GM18909 (cell line): Measurements from ENCODE around the gene AFF1.
"Not testable (repeated sequence)": the region's sequence is repeated elsewhere in the genome, so short reads cannot be mapped to it uniquely, and the experiment has no call there.

Source experiments
- ATAC-seq: cut with Tn5 transposase; IDR thresholded peaks from one replicate; pipeline ENCODE4 v1.9.1; 2021; ENCODE audit warnings: mild to moderate bottlenecking; ENCODE audit not compliant: unreplicated experiment, poor library complexity

The AFF1 gene

DNA sequence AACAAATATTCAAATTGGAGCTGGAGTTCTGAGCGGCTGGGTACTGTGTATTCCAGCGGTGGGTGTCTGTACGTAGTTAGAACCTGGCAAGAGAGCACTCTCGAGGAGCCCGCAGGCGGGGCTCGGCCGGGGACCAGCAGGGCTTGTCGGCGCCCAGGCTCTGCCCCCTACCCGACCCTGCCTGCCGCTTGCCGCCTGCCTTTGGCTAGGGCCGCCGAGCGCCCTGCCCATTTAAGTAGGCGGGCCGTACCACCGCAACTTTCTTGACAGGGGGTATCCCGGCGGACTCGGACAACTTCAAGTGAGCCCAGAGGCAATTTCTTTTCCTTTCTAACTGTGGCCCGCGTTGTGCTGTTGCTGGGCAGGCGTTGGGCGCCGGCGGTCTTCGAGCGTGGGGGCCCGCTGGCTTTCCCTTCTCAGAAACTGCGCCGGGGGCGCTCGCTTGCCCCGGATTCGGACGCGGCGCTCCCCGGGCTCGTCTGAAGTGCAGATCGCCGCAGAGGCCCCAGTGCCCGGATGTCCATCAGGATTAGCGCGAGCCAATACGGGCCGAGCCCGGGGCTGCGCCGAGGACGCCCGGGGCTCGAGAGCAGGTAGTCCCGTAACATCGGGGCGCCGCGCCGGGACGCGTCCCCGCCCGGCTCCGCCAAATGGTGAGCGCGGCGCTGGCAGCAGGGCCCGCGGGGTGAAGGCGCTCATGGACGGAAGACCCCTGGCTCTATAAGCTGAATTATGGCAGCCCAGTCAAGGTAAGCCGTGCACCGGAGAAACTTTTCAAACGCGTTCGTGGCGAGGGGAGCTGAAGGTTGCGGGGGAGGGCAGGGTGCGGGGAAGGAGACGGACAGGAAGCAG lies 72.1 kb downstream of the AFF1 start:
- ATAC-seq: peak; percentile 79

DNA sequence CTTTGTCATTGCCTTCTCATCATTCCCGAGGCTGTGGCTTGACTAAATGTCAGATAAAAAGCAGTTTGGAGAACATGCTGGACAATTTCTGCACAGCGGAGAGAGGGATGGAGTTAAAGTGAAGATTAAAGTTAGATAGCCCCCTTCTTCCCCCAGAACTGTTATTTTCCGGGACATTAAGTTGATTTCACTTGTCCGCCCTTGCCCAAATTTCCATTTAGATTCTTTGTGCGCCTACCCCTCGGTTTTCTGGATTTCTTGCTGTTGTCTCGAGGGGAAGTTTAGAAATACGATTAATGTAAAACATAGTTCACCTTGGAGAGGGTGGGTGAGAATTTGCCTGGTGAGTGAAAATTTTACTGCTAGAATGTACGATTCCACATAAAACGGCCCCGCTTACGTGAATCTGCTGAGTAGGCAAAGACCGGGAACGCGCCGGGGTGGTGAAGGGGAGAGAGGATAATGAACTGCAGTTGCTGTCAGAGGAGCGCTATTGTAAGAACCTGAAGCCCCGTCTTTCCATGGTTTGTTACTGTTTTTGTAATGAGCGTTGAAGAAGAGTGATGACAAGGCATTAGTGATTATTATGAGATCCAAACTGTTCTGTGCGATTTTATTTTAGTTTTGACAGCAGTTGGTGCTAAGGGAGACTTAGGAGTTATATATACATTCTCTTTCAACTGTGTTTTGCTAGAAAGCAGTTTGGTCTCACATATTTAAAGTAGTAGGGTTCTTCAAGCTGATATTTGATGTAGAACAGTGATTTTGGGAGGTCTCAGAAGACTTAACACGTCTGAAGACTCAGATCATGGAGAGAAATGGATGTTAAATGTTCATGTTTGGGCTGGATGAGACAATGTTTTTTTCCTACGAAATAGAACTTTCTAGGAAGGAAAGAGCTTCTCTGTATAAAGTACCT lies 73.0 kb downstream of the AFF1 start:
- no peak for ATAC-seq

DNA sequence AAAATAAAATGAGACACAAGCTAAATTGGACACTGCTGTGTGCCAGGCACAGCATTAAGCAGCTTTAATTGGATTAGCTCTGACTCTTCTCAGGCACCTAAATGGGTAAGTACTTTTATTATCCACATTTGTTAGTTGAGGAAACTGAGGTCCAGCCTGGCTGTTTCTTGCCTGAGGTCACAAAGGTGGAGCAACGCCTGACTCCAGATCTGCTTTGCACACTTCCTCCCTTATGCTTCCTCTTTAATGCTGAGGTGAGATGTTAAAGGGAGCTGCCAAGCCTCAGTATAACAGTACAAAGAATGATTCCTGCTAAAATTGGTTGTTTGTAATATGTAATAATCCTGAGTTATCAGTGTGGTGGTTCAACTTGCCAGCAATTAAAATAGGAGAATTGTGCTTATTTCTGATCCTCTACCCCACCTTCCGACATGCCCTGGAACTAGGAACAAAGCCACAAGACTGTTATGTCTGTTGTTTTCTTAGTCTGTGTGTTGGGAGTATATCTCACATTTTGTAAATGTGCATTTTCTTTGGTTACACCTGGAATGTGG lies 74.4 kb downstream of the AFF1 start:
- no peak for ATAC-seq

DNA sequence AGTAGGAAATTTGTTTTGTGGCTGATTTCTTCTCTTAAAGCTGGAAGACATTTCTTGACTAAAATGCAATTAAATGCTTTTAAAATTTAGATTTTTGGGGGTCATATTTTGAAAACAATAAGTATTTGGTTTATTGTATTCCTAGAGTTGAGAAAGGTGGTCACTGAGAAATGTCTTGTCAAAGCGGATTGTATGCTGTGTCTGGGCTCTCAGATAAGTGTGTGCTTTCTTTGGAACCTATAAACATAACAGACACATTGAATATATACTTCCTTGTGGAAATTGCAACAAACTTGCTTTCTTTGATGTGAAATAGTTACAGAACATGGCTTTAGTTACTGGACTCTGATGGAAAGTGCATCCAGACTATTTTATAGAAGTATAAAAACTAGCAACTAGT lies 75.4 kb downstream of the AFF1 start:
- no peak for ATAC-seq

DNA sequence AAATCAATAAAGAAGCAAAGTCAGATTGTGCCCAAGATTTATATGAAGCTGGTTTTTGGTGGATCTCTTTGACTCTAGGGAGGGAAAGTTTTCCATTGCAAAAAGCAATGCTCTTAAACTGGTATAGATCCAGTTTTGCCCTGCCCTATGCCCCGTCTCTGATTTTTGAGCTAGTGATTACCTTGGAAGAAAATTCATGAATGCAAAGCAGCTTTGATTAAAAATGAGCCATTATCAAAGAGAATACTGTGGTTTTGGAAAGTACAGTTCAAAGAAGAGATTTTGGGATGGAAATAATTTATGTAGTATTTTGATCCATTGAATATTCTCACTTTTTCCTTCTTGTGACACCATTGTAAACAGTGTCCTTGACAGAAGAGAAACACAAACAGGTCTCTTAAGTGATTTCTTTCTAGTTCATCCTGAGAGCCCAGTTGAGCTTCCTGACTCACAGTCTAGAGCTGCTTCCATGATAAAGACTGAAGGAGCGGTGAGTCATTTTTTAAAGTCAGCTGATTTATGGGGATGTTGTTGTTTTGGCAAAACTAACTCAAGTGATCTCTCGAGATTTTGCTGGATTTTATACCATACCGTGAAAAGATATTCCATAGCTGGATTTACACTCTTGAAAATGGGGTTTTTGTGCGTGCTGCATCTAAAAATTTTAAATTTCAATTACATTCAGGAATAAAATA lies 76.7 kb downstream of the AFF1 start:
- ATAC-seq: no peak

DNA sequence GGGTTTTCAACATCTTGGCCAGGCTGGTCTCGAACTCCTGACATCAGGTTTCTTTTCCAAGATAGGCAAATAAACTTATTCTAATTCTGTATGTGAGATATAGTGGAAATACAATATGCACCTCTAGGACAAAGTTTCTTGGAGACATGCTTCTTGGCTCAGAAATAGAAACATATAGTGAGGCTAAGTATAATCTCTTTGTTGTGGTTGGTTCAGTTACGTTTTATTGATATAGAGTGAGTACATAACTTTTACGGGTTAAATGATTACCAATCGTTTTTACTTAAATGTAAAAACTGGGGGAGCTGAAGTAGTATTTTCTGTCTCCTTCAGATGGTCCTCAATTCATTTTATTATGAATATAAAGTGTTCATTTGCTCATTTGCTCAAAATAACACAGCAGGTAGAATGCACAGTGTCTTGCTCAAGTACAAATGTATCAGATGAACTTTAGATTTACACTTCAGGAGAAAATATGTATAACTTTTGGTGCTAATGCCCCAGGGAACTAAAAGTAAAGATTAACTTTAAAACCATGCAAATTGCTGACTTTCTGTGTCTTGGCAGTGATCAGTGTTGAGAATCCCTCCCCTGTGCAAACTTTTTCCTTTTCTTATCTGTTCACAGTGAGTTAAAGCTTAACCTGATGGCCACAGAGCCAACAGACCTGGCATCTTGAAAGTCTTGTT lies 77.6 kb downstream of the AFF1 start:
- ATAC-seq: peak; percentile 81

DNA sequence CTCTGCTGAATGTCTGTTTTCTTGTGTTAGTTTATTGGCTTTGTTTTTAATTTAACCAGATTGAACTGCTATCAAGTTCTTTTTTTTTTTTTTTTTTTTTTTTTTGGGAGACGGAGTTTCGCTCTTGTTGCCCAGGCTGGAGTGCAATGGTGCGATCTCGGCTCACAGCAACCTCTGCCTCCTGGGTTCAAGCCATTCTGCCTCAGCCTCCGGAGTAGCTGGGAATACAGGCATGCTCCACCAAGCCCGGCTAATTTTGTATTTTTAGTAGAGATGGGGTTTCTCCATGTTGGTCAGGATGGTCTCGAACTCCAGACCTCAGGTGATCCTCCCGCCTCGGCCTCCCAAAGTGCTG lies 78.1 kb downstream of the AFF1 start:
- ATAC-seq: not testable (repeated sequence)

DNA sequence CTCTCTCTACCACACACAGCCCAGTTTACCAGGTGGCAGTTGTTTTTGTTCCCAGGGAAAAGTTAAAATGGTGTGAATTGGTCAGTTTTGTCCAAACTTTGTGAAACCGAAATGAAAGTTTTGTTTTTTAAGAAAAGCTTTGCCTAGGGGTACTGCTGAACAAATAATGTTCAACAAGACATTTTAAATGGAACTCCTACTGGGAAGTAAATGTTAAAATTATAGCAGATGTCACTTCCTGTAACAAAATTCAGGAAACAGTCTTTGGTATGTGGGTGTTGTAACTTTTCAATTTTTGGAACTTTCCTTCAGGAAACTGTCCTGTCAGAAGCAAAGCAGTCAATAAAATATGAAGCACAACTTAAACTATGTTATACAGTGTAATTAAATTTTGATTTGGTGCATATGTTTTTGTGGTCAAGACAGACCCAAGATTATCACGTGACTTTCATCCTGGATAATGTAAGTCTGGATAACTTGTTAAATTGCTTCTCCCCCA lies 79.5 kb downstream of the AFF1 start:
- no peak for ATAC-seq

DNA sequence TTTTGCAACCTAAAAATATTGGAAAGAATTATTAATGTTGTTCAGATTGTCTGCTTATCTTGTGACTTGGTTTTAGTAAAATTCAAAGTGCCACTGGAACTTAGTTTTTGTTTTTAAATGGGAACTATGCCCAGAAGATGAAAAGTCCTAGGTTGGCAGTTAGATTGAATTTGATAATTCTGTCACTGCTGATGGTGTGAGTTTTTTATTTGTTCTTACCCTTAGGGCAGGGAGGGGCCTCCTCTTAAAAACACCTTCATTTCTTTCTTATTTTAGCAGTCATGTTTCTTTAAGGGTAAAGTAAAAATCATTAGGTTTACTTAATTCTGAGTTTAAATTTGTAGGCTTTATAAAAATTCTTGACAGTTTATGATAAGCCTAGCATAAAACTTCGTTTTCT lies 80.6 kb downstream of the AFF1 start:
- no peak for ATAC-seq

DNA sequence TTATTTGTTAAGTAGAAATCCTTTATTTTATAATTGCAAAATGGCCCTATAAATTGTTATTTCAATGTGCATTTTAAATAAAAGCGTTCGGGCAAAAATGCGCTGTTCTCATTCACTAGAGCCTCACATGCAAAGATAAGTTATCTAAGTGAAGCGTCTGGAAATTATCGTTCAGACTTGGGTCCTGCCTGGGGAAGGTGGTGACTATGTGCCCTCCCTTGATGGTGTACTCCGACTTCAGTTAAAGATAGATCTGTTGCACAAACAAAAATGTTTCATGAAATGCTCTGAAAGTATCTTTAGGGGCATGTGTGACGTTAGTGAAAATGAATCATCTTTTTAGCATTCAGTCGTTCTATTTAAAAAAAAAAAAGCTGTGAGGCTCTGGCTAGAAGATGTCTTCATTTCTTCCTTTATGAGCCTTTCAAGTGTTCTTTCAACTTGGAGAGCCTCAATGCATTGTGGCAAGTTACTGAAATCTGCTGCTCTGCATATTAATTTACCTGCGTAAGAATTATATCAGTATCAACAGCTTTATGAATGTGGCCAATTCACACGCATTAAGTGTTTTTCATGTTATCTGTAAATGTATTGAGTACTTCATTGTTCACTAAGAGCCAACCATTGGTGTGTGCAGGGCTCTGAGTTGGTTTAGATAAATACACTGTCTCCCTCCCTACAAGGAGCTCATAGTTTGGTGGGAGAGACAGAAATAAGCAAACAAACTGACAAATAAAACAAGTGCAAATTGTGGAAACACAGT lies 83.0 kb downstream of the AFF1 start:
- ATAC-seq: no peak

DNA sequence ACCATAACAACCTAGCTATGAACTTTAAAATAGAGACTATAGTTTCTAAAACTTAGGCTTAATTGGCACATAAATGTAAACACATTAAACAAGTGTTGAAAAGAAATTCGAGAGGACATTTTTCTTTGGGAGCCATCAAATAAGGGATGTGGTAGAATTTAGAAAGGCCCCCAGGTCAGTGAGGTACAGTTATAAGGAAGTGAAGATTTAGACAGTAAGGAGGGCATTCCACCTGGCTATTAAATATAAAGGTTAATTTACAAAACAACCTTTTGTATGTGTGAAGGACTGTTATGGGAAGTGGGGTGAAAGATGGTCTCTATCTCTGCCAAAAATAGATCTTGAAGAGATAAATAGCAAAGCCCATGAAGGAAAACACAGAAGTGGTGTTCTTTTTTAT lies 83.9 kb downstream of the AFF1 start:
- ATAC-seq: no peak

DNA sequence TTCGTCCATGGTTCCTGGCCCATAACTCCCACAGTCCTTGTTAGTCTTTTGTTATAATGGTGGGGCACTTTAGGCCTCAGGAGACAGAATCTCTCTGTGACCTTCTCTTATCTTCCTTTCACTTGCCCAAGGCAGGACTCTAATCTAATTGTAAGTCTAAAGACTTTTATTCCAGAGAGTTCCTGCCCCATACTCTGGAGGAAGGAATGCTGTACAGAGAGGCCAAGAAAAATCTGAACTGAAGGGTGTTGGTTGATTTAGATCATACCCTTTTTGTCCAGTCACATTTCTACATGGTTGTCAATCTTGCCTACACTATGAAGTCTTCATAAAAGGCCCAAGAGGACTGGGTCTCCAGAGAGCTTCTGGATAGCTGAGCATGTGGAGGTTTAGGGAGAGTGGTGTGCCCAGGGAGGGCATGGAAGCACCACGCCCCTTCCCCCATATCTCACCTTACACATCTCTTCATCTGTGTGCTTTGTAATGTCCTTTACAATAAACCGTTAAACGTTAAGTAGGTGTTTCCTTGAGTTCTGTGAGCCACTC lies 84.5 kb downstream of the AFF1 start:
- ATAC-seq: no peak

DNA sequence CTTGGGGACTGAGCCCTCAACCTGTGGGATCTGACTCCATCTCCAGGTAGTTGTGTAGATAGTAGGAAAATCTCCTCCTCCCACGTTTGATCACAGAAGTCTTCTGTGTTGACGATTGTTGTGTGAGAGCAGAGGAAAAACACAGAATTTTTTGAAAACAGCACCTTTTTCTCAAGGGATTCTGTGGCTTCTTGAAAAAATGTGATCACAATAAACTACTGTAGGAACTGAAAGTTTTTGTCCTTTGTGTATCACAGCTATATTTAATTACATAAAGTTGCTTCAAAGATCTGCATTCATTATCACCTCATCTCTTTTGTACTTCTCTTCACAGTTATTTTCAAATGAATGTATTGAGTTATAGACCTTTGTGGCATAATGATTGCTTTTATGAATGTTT lies 85.1 kb downstream of the AFF1 start:
- no peak for ATAC-seq

DNA sequence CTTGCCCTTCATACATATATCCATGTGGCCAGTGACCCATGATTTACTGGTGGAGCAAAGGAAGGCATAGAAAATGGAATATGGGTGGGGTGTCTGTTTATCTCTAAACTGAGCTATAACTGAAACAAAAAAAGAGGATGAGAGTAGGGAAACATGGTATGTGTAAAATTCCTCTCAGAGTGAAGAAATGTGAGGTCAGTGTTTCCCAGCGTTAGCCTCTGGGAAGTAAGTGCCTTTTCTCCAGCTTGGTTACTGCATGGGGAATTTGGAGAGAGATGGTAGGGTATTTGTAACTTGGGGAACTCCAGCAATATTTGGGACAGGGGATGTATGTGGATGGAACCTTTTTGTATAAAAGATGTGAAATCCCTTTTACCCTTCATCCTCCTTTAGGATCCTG lies 89.4 kb downstream of the AFF1 start:
- no peak for ATAC-seq

DNA sequence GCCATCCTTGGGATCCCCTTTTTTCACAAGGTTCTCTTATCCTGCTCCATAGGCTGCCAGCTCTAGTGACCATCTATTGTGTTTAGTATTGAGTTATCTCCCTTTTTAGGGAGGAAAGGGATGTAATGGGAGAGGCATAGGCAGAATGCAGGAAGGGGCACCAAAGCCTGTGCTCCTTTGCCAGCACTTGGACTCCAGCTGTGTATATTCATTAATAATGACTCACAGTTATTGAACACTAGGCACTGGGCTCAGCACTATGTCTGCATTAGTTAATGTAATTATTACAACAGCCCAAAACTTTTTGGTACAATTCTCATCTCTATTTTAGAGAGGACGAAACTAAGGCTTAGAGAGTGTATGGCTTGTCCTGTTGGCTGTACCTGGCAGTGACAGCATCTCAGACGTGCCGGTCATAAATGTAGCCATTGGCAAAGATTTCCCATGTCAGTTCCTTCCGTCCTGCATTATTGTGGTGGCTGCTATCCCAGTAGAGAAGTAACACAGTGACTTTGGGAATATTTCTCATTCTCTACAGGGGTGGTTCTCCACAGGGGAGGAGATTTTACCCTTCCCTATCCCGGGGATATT lies 90.3 kb downstream of the AFF1 start:
- no peak for ATAC-seq

DNA sequence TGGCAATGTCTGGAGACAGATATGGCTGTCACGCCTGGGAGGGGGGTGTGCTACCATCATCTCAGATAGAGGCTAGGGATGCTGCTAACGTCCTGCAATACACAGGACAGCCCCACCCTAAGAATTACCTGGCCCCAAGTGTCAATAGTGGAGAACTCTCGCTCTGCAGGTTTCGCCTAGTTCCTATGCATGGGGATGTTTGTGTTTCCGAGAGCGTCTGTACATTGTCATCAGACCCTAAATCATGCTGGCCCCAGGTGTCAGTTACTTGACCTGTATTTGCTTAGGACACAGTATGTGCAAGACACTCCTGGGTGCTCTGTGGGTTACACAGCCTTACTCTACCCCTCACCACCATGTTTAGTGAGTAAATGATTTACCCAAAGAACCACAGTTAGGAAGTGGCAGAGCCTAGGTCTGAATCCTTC lies 90.8 kb downstream of the AFF1 start:
- ATAC-seq: peak; percentile 86

DNA sequence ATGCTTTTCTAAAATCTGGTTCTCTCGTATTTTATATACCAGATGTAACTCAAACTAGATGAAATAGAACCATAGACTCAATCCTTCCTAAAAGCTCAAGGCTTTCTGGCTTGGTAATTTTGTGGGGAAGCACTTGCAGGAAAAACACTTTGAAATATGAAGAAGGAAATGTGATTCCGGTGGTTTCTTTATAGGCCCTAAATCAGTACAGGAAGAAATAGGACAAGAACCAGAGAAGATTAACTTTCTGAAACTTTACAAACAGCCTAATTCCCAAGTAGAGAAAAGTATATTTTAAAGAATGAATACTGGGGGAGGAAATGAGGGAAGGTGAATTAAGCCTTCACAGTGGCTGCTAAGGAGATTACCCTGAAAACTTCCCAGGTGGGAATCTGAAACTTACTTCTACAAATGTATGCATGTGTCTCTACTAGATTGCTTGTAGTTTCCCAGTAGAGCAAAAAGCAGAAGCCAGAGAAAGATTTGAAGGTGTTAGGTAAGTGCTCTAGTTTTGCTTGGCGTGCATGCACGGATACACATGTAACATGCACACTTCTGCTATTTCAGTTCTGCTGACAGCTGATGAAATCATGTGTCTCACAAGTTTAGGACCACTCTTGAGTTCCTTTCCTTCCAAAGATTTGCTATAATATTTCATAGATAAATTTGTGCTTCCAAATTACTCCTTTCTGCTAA lies 92.1 kb downstream of the AFF1 start:
- ATAC-seq: peak; percentile 70

DNA sequence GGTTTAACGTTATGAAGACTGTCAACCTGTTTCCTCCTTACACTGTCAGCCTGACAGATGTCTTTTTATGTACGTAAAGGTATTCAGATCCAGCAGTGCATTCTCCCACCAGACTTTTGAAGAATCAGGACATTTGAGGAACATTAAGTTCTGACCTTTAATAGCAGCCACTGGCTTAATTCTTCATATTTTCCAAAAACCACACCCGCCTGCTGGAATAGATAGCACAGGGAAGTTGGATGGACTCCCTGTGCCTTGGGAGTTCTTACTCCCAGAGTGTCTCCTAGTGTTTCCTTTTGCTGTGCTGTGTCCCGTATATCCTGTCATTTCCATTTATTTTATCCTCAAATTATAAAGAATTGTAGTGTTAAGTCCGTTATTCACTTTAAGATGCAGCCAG lies 94.5 kb downstream of the AFF1 start:
- no peak for ATAC-seq
